CD14-positive monocyte (primary cell): ENCODE measurements around the gene NDE1. TPM values are rescaled to one million over a fixed set of nuclear protein-coding genes. Genes with fewer than 3 reads are reported as not detected.

Experiments used
- DNase-seq, 3 donors: peaks; one replicate each; pipeline ENCODE4 v3.0.0-alpha.2; 2011 to 2022
- H2AFZ ChIP-seq: 2 replicates; pipeline ENCODE4 v1.6.0; 2012; ENCODE audit warnings: mild to moderate bottlenecking, low read depth, low read length, inconsistent platforms; ENCODE audit not compliant: insufficient read depth, poor library complexity, severe bottlenecking
- H3K27ac ChIP-seq, 2 donors: 1 replicate in 1 of 2; 2 replicates in 1 of 2; pipeline ENCODE4 v1.5.1; 2012 to 2013; ENCODE audit warnings: low read length in 2 of 2, control low read depth in 1 of 2, inconsistent platforms in 1 of 2, low read depth in 1 of 2, mild to moderate bottlenecking in 1 of 2
- H3K27me3 ChIP-seq, 2 donors: one replicate each; pipeline versions ENCODE4 v1.6.0 to v1.6.1; 2011 to 2013; ENCODE audit warnings: low read length in 2 of 2; ENCODE audit not compliant: control insufficient read depth in 2 of 2, insufficient read depth in 2 of 2
- H3K36me3 ChIP-seq, 2 donors: replicated peaks in 1 of 2; 1 replicate in 1 of 2; 2 replicates in 1 of 2; pipeline versions ENCODE4 v1.5.1 to v1.6.1; 2012 to 2013; ENCODE audit warnings: low read length in 2 of 2, control low read depth in 1 of 2, inconsistent platforms in 1 of 2, mild to moderate bottlenecking in 1 of 2; ENCODE audit not compliant: insufficient read depth in 2 of 2, control insufficient read depth in 1 of 2
- H3K4me1 ChIP-seq, 2 donors: 1 replicate in 1 of 2; 2 replicates in 1 of 2; pipeline versions ENCODE4 v1.5.1 to v1.6.1; 2012 to 2013; ENCODE audit warnings: low read length in 2 of 2, control low read depth in 1 of 2, inconsistent platforms in 1 of 2, mild to moderate bottlenecking in 1 of 2, moderate library complexity in 1 of 2; ENCODE audit not compliant: insufficient read depth in 2 of 2, control insufficient read depth in 1 of 2
- H3K4me2 ChIP-seq: replicated peaks from 2 replicates; pipeline ENCODE3; 2012; ENCODE audit warnings: low read length, moderate library complexity, mild to moderate bottlenecking; ENCODE audit not compliant: poor library complexity, severe bottlenecking; ENCODE audit errors: extremely low read depth
- H3K4me3 ChIP-seq, 3 experiments: fragments of 200-600 bp in 1 of 3; sonication (generic) in 1 of 3; replicated peaks in 1 of 3; 1 replicate in 2 of 3; 2 replicates in 1 of 3; pipeline ENCODE4 v1.5.1; 2011 to 2013; ENCODE audit warnings: low read length in 3 of 3, mild to moderate bottlenecking in 3 of 3, control low read depth in 2 of 3, low read depth in 2 of 3, inconsistent platforms in 1 of 3, moderate library complexity in 1 of 3
- H3K79me2 ChIP-seq: 2 replicates; pipeline ENCODE4 v1.6.0; 2012; ENCODE audit warnings: mild to moderate bottlenecking, control low read depth, inconsistent platforms, low read length, moderate library complexity; ENCODE audit not compliant: insufficient read depth
- H3K9ac ChIP-seq: 2 replicates; pipeline ENCODE4 v1.6.0; 2017; ENCODE audit warnings: low read length, mild to moderate bottlenecking; ENCODE audit not compliant: insufficient read depth, poor library complexity, severe bottlenecking
- H3K9me3 ChIP-seq, 2 donors: replicated peaks in 1 of 2; 1 replicate in 1 of 2; 2 replicates in 1 of 2; pipeline versions ENCODE4 v1.5.1 to v1.6.1; 2012 to 2013; ENCODE audit warnings: low read length in 2 of 2, control low read depth in 1 of 2; ENCODE audit not compliant: control insufficient read depth in 1 of 2, insufficient read depth in 1 of 2
- H4K20me1 ChIP-seq: 2 replicates; pipeline ENCODE4 v1.6.0; 2012; ENCODE audit warnings: mild to moderate bottlenecking, low read length, control low read depth, moderate library complexity; ENCODE audit not compliant: insufficient read depth
- H3K27ac Mint-ChIP-seq, 7 donors: one replicate each; pipeline ENCODE4 v1.8.0; 2020; ENCODE audit warnings: mild to moderate bottlenecking in 7 of 7, mixed read lengths in 7 of 7, moderate library complexity in 6 of 7, inconsistent platforms in 2 of 7
- H3K27me3 Mint-ChIP-seq, 3 donors: one replicate each; pipeline ENCODE4 v1.8.0; 2021 to 2022; ENCODE audit warnings: low read depth in 3 of 3, mild to moderate bottlenecking in 3 of 3, mixed read lengths in 3 of 3, moderate library complexity in 3 of 3, inconsistent platforms in 1 of 3
- H3K36me3 Mint-ChIP-seq, 2 donors: one replicate each; pipeline ENCODE4 v1.8.0; 2020; ENCODE audit warnings: mixed read lengths in 2 of 2, inconsistent platforms in 1 of 2, mild to moderate bottlenecking in 1 of 2
- H3K4me1 Mint-ChIP-seq: one replicate; pipeline ENCODE4 v1.8.0; 2020; ENCODE audit warnings: mild to moderate bottlenecking, mixed read lengths
- H3K4me3 Mint-ChIP-seq, 2 donors: one replicate each; pipeline ENCODE4 v1.8.0; 2020; ENCODE audit warnings: mild to moderate bottlenecking in 2 of 2, mixed read lengths in 2 of 2, moderate library complexity in 1 of 2
- H3K9me3 Mint-ChIP-seq, 7 donors: one replicate each; pipeline ENCODE4 v1.8.0; 2020 to 2022; ENCODE audit warnings: mixed read lengths in 7 of 7, mild to moderate bottlenecking in 6 of 7, moderate library complexity in 6 of 7, inconsistent platforms in 2 of 7
- WGBS: methylation state at CpG from one replicate; pipeline ENCODE4 v1.1.5; 2013; ENCODE audit warnings: missing lambda C conversion rate; ENCODE audit not compliant: insufficient coverage; 5-methylcytosine and 5-hydroxymethylcytosine counted together
- intact Hi-C, 2 donors: fragments of 100-400 bp; cut with micrococcal nuclease; formaldehyde crosslinking; loops; one replicate each; pipeline versions ENCODE4 v1.15.0 to v1.15.1; 2023
- polyA plus RNA-seq, 3 donors: library from polyadenylated mRNA; depleted of rRNA in 1 of 3; unstranded in 2 of 3; stranded (reverse) in 1 of 3; fragments of 300-500 nt in 2 of 3; fragments of >200 nt in 1 of 3; fragmentation: Illumina TruSeq in 2 of 3; gene quantifications; 1 replicate in 2 of 3; 2 replicates in 1 of 3; pipeline ENCODE4 v1.2.3, GENCODE V29; 2012 to 2021
- TF ChIP-seq, protein P1 (sequence below): fragments of 200-600 bp; IDR thresholded peaks from one replicate; pipeline ENCODE4 v1.8.0; 2022; ENCODE audit warnings: antibody characterized with exemption, mild to moderate bottlenecking

The NDE1 gene
- polyA plus RNA-seq, 3 donors = 26.0 to 47.8 (median 28.0) TPM

DNA sequence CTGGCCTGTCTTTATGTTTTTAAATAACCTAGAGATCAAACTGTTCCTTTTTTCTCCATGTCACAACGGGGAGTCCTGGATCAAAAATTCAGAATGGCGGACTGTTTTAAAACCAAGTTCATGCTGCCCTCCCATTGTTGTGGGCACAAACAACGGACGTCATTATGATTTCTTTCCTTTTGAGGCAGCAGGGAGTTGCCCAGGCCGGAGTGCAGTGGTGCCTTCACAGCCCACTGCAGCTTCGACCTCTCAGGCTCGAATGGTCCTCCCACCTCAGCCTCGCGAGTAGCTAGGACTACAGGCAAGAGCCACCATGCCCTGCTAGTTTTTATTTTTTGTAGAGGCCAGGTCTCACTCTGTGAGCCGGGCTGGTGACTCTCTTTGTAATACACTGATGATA lies 26.5 kb downstream of the NDE1 start:
- intact Hi-C loops = loop anchor here in 1 of 2 donors (10.0 kb wide), 1 partner anchor 82 kb away; no protein-coding TSS in a partner anchor
- peak overlapping the region in 1 of 2 donors; percentile 56 for H3K27ac ChIP-seq
- no peak overlapping the region for H3K4me3 ChIP-seq
- H3K4me2 ChIP-seq = no peak overlapping the region
- Mint-ChIP-seq H3K9me3 (no peaks in the 10 kb centered on the region), H3K4me3 (no peak overlapping the region), H3K4me1 (peaks cover 39% of the 10 kb centered on the region), H3K27ac (peak overlapping the region in 5 of 7 donors; percentile 38 to 86 (median 67)), H3K27me3 (peaks cover 0 to 6% (median 2%) of the 10 kb centered on the region in 3 donors), H3K36me3 (peaks cover 56 to 81% of the 10 kb centered on the region in 2 donors)
- WGBS = 98% methylated on average over 7 of the region's 10 CpGs
- H3K4me1 ChIP-seq = peaks cover 29 to 33% of the 10 kb centered on the region in 2 donors
- TF ChIP-seq, protein P1, sequence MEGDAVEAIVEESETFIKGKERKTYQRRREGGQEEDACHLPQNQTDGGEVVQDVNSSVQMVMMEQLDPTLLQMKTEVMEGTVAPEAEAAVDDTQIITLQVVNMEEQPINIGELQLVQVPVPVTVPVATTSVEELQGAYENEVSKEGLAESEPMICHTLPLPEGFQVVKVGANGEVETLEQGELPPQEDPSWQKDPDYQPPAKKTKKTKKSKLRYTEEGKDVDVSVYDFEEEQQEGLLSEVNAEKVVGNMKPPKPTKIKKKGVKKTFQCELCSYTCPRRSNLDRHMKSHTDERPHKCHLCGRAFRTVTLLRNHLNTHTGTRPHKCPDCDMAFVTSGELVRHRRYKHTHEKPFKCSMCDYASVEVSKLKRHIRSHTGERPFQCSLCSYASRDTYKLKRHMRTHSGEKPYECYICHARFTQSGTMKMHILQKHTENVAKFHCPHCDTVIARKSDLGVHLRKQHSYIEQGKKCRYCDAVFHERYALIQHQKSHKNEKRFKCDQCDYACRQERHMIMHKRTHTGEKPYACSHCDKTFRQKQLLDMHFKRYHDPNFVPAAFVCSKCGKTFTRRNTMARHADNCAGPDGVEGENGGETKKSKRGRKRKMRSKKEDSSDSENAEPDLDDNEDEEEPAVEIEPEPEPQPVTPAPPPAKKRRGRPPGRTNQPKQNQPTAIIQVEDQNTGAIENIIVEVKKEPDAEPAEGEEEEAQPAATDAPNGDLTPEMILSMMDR = no peak
- no peak overlapping the region for H2AFZ ChIP-seq
- H3K9me3 ChIP-seq = no peaks in the 10 kb centered on the region
- no peaks in the 10 kb centered on the region for H4K20me1 ChIP-seq
- H3K27me3 ChIP-seq = no peaks in the 10 kb centered on the region
- H3K9ac ChIP-seq = no peak overlapping the region
- H3K36me3 ChIP-seq = peaks cover 34 to 71% of the 10 kb centered on the region in 2 donors
- peaks cover 73% of the 10 kb centered on the region for H3K79me2 ChIP-seq
- no peak for DNase-seq

DNA sequence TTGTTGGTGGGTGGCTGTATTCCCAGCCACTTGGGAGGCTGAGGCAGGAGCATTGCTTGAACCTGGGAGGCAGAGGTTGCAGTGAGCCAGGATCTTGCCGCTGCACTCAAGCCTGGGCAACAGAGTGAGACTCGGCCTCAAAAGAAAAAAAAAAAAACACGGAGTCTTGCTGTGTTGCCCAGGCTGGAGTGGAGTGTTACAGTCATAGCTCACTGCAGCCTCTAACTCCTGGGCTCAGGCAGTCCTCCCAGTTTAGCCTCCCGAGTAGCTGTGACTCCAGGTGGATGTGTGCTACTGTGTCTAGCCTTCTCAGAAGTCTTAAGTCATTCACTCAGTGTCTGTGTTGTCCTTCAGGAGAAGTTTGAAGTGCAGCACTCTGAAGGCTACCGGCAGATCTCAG lies 27.4 kb downstream of the NDE1 start:
- H4K20me1 ChIP-seq = no peaks in the 10 kb centered on the region
- TF ChIP-seq, protein P1 = no peak
- Mint-ChIP-seq H3K36me3 (peaks cover 55 to 78% of the 10 kb centered on the region in 2 donors), H3K27ac (peak overlapping the region in 4 of 7 donors; percentile 8 to 89 (median 77)), H3K27me3 (peaks cover 0 to 6% (median 2%) of the 10 kb centered on the region in 3 donors), H3K4me1 (peaks cover 35% of the 10 kb centered on the region), H3K9me3 (no peaks in the 10 kb centered on the region), H3K4me3 (no peak overlapping the region)
- H3K4me2 ChIP-seq = no peak overlapping the region
- peaks cover 23 to 30% of the 10 kb centered on the region in 2 donors for H3K4me1 ChIP-seq
- intact Hi-C loops = loop anchor here in 1 of 2 donors (10.0 kb wide), 1 partner anchor 83 kb away; no protein-coding TSS in a partner anchor
- peaks cover 77% of the 10 kb centered on the region for H3K79me2 ChIP-seq
- peak overlapping the region in 1 of 2 donors; percentile 56 for H3K27ac ChIP-seq
- WGBS = 100% methylated on average over 5 of the region's 5 CpGs
- H3K27me3 ChIP-seq = no peaks in the 10 kb centered on the region
- H3K9me3 ChIP-seq = no peaks in the 10 kb centered on the region
- no peak for DNase-seq
- H3K36me3 ChIP-seq = peaks cover 34 to 74% of the 10 kb centered on the region in 2 donors
- no peak overlapping the region for H2AFZ ChIP-seq
- H3K9ac ChIP-seq = no peak overlapping the region
- no peak overlapping the region for H3K4me3 ChIP-seq
